Endothelial cell of umbilical vein (primary cell): ENCODE measurements around the gene CTSE. TPM values are rescaled to one million over a fixed set of nuclear protein-coding genes. Genes with fewer than 3 reads are reported as not detected.

Source experiments
- BruUV-seq: library from RNA; stranded (reverse); fragments of 400-500 nt; replicated peaks from 2 replicates; lab custom pipeline; 2021; lab: Mats Ljungman, UMichigan
- CTCF ChIA-PET: fragments of 300-600, 350-600 bp; sonication (Branson Sonifier 250); formaldehyde crosslinking; loops from one replicate; lab custom pipeline; 2021; ENCODE audit warnings: antibody characterized with exemption, inconsistent platforms; lab: Charles Lee
- POLR2A ChIA-PET: fragments of 300-600, 350-600 bp; sonication (Branson Sonifier 250); formaldehyde crosslinking; loops from one replicate; lab custom pipeline; 2021; ENCODE audit warnings: antibody characterized with exemption, inconsistent platforms; lab: Charles Lee
- DNase-seq: peaks from one replicate; pipeline ENCODE4 v3.0.0-alpha.2; 2011; ENCODE audit warnings: low read depth, low spot score
- FAIRE-seq: peaks from 2 replicates; lab custom pipeline; 2011; peaks lifted over from hg19 to GRCh38; lab: Jason Lieb, UNC
- H2AFZ ChIP-seq: 2 replicates; pipeline ENCODE4 v1.6.0; 2012; ENCODE audit warnings: low read depth, low read length, control low read depth, inconsistent platforms
- H3K27ac ChIP-seq: 2 replicates; pipeline ENCODE4 v1.5.1; 2011; ENCODE audit warnings: low read depth, mild to moderate bottlenecking, control low read depth, low read length, moderate library complexity; ENCODE audit not compliant: insufficient read depth
- H3K27me3 ChIP-seq, 2 experiments: 2 replicates each; pipeline versions ENCODE4 v1.6.0 to v1.6.1; 2011; ENCODE audit warnings: low read length in 2 of 2, mixed read lengths in 1 of 2; ENCODE audit not compliant: control insufficient read depth in 2 of 2, insufficient read depth in 2 of 2
- H3K36me3 ChIP-seq, 2 experiments: 2 replicates in 1 of 2; 3 replicates in 1 of 2; pipeline ENCODE4 v1.5.1; 2011; ENCODE audit warnings: low read length in 2 of 2, mild to moderate bottlenecking in 1 of 2, moderate library complexity in 1 of 2; ENCODE audit not compliant: control insufficient read depth in 2 of 2, insufficient read depth in 2 of 2; ENCODE audit errors: extremely low read depth in 1 of 2
- H3K4me1 ChIP-seq: 3 replicates; pipeline ENCODE4 v1.5.1; 2011; ENCODE audit warnings: mild to moderate bottlenecking, low read length; ENCODE audit not compliant: control insufficient read depth, insufficient read depth; ENCODE audit errors: extremely low read depth
- H3K4me2 ChIP-seq: 2 replicates; pipeline ENCODE4 v1.6.1; 2011; ENCODE audit warnings: low read length, control low read depth, mixed read lengths; ENCODE audit not compliant: insufficient read depth
- H3K4me3 ChIP-seq, 3 experiments: fragments of 200-600 bp in 1 of 3; sonication (generic), shearing (Covaris generic) in 1 of 3; replicated peaks in 1 of 3; 2 replicates each; pipeline ENCODE4 v1.5.1; 2011 to 2016; ENCODE audit warnings: control low read depth in 3 of 3, low read length in 3 of 3, mild to moderate bottlenecking in 2 of 3, inconsistent platforms in 1 of 3, low read depth in 1 of 3, moderate library complexity in 1 of 3; ENCODE audit not compliant: insufficient read depth in 1 of 3
- H3K79me2 ChIP-seq: 2 replicates; pipeline ENCODE4 v1.6.0; 2012; ENCODE audit warnings: low read length, inconsistent platforms; ENCODE audit not compliant: control insufficient read depth, insufficient read depth
- H3K9ac ChIP-seq: replicated peaks from 2 replicates; pipeline ENCODE3; 2011; ENCODE audit warnings: low read length, control low read depth; ENCODE audit not compliant: insufficient read depth; ENCODE audit errors: extremely low read depth
- H3K9me1 ChIP-seq: replicated peaks from 3 replicates; pipeline ENCODE4 v1.6.0; 2011; ENCODE audit warnings: mild to moderate bottlenecking, low read length; ENCODE audit not compliant: control insufficient read depth, insufficient read depth; ENCODE audit errors: extremely low read depth
- H3K9me3 ChIP-seq: replicated peaks from 2 replicates; pipeline ENCODE4 v1.5.1; 2012; ENCODE audit warnings: low read length, inconsistent platforms; ENCODE audit not compliant: control insufficient read depth, insufficient read depth
- H4K20me1 ChIP-seq: replicated peaks from 2 replicates; pipeline ENCODE3; 2011; ENCODE audit warnings: mild to moderate bottlenecking, low read length; ENCODE audit not compliant: control insufficient read depth, insufficient read depth; ENCODE audit errors: extremely low read depth
- EZH2 ChIP-seq: IDR thresholded peaks from 2 replicates; pipeline ENCODE4 v1.6.1; 2012; ENCODE audit warnings: borderline replicate concordance, low read depth, mild to moderate bottlenecking, moderate library complexity, low read length, inconsistent platforms; ENCODE audit not compliant: severe bottlenecking
- FOS ChIP-seq: IDR thresholded peaks from 2 replicates; pipeline ENCODE4 v1.6.1; 2011; ENCODE audit warnings: mild to moderate bottlenecking, low read length, moderate library complexity, borderline replicate concordance; ENCODE audit not compliant: insufficient read depth
- GATA2 ChIP-seq: IDR thresholded peaks from 2 replicates; pipeline ENCODE4 v1.7.0; 2011; ENCODE audit warnings: low read depth, mild to moderate bottlenecking, moderate library complexity, mixed read lengths, low read length; ENCODE audit not compliant: insufficient read length, insufficient read depth
- JUN ChIP-seq: IDR thresholded peaks from 2 replicates; pipeline ENCODE4 v1.6.1; 2011; ENCODE audit warnings: borderline replicate concordance, low read depth; ENCODE audit not compliant: insufficient read length, insufficient read depth
- MYC ChIP-seq: IDR thresholded peaks from one replicate; pipeline ENCODE4 v1.6.1; 2011; ENCODE audit warnings: mild to moderate bottlenecking, low read depth, low read length
- POLR2A ChIP-seq: IDR thresholded peaks from 2 replicates; pipeline ENCODE4 v1.6.1; 2012; ENCODE audit warnings: low read depth, mild to moderate bottlenecking, control low read depth, low read length
- POLR2AphosphoS5 ChIP-seq: IDR thresholded peaks from 2 replicates; pipeline ENCODE4 v1.6.1; 2012; ENCODE audit warnings: low read depth, mild to moderate bottlenecking, control low read depth, low read length, moderate library complexity; ENCODE audit not compliant: insufficient read depth
- dilution Hi-C: fragments of 300-500 bp; cut with MboI; formaldehyde crosslinking; loops from one replicate; pipeline ENCODE4 v1.15.0; 2019; ENCODE audit warnings: low sequenced_read_pairs; ENCODE audit not compliant: extremely low pct_ligation_motif_present
- intact Hi-C: fragments of 100-400 bp; cut with micrococcal nuclease; formaldehyde crosslinking; loops from one replicate; pipeline ENCODE4 v1.10.0; 2022
- polyA plus RNA-seq, 4 experiments: library from polyadenylated mRNA; depleted of rRNA in 3 of 4; stranded (reverse) in 3 of 4; unstranded in 1 of 4; fragments of >200 nt; gene quantifications; 2 replicates each; pipeline versions ENCODE4 v1.2.1 to v1.2.3, GENCODE V29; 2011 to 2012; ENCODE audit warnings: missing spikeins in 1 of 4
- total RNA-seq: library from RNA; stranded (reverse); gene quantifications from 2 replicates; pipeline ENCODE4 v1.2.3, GENCODE V29; 2021
- TF ChIP-seq, protein P1 (sequence below), 2 donors: IDR thresholded peaks; 1 replicate in 1 of 2; 2 replicates in 1 of 2; pipeline ENCODE4 v1.5.1; 2011; ENCODE audit warnings: low read length in 2 of 2, mild to moderate bottlenecking in 2 of 2, moderate library complexity in 2 of 2, control low read depth in 1 of 2, inconsistent platforms in 1 of 2, low read depth in 1 of 2; ENCODE audit not compliant: insufficient read depth in 1 of 2; ENCODE audit errors: extremely low read depth in 1 of 2
- TF ChIP-seq, protein P2 (sequence below): IDR thresholded peaks from 2 replicates; pipeline ENCODE4 v1.6.1; 2011; ENCODE audit not compliant: insufficient read depth, insufficient read length

The CTSE gene
- total and polyA plus RNA-seq, 2 donors (not counting 3 experiments of a cell fraction or from before 2014, with no cell fraction given): 0.17 TPM; not detected in 1

- TF ChIP-seq, protein P1, sequence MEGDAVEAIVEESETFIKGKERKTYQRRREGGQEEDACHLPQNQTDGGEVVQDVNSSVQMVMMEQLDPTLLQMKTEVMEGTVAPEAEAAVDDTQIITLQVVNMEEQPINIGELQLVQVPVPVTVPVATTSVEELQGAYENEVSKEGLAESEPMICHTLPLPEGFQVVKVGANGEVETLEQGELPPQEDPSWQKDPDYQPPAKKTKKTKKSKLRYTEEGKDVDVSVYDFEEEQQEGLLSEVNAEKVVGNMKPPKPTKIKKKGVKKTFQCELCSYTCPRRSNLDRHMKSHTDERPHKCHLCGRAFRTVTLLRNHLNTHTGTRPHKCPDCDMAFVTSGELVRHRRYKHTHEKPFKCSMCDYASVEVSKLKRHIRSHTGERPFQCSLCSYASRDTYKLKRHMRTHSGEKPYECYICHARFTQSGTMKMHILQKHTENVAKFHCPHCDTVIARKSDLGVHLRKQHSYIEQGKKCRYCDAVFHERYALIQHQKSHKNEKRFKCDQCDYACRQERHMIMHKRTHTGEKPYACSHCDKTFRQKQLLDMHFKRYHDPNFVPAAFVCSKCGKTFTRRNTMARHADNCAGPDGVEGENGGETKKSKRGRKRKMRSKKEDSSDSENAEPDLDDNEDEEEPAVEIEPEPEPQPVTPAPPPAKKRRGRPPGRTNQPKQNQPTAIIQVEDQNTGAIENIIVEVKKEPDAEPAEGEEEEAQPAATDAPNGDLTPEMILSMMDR (IDR thresholded peaks at IDR 0.05; ENCODE audit: extremely low read depth in 1 of 2, insufficient read depth in 1 of 2, low read depth in 1 of 2, low read length in 2 of 2): no peak
- TF ChIP-seq GATA2 (no peak), POLR2AphosphoS5 (no peak), POLR2A (no peak), EZH2 (no peak), FOS (no peak), MYC (no peak), JUN (no peak)
- TF ChIP-seq, protein P2, sequence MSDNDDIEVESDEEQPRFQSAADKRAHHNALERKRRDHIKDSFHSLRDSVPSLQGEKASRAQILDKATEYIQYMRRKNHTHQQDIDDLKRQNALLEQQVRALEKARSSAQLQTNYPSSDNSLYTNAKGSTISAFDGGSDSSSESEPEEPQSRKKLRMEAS: no peak
- no peaks in the 10 kb centered on the region for H3K27me3 ChIP-seq
- H4K20me1 ChIP-seq: no peaks in the 10 kb centered on the region
- H3K9ac ChIP-seq: no peak overlapping the region
- POLR2A ChIA-PET: no interaction called here
- no peaks in the 10 kb centered on the region for H3K79me2 ChIP-seq
- DNase-seq (no peak), FAIRE-seq (no peak)
- intact Hi-C loops: no loop called here
- H3K9me3 ChIP-seq: no peaks in the 10 kb centered on the region
- no TSS peak for BruUV-seq
- dilution Hi-C loops: no loop called here
- no peak overlapping the region for H3K27ac ChIP-seq
- CTCF ChIA-PET: interaction anchor here (0.8 to 6.1 kb wide), 8 partner anchors 8 to 106 kb away, joined by 3 to 27 read pairs (median 4); no protein-coding TSS in a partner anchor
- no peak overlapping the region for H3K4me3 ChIP-seq
- H3K4me1 ChIP-seq: peaks cover 2% of the 10 kb centered on the region
- H3K4me2 ChIP-seq: no peak overlapping the region
- no peaks in the 10 kb centered on the region for H3K9me1 ChIP-seq
- H2AFZ ChIP-seq: no peak overlapping the region
- no peaks in the 10 kb centered on the region for H3K36me3 ChIP-seq
Observed at GRCh38 chr1:206000641-206001339, 22.9 kb downstream of the CTSE start.
